Type B pancreatic cell (in vitro differentiated cells): ENCODE data around the gene SLITRK2. TPM values are rescaled to one million over a fixed set of nuclear protein-coding genes. Genes with fewer than 3 reads are reported as not detected.

Source experiments
- DNase-seq: peaks from one replicate; pipeline ENCODE4 v3.0.0; 2021; ENCODE audit warnings: mixed read lengths; ENCODE audit not compliant: unreplicated experiment; ENCODE audit errors: extremely low spot score
- H3K27ac Mint-ChIP-seq: 2 replicates; pipeline ENCODE4 v1.8.0; 2021; ENCODE audit warnings: mild to moderate bottlenecking, mixed read lengths
- H3K27me3 Mint-ChIP-seq: 2 replicates; pipeline ENCODE4 v1.8.0; 2021; ENCODE audit warnings: mixed read lengths
- H3K36me3 Mint-ChIP-seq: 2 replicates; pipeline ENCODE4 v1.8.0; 2021; ENCODE audit warnings: mixed read lengths
- H3K4me1 Mint-ChIP-seq: one replicate; pipeline ENCODE4 v1.8.0; 2021; ENCODE audit warnings: mixed read lengths; ENCODE audit not compliant: unreplicated experiment
- H3K4me3 Mint-ChIP-seq: 2 replicates; pipeline ENCODE4 v1.8.0; 2021; ENCODE audit warnings: mild to moderate bottlenecking, mixed read lengths
- H3K9me3 Mint-ChIP-seq: 2 replicates; pipeline ENCODE4 v1.8.0; 2021; ENCODE audit warnings: mixed read lengths
- CTCF ChIP-seq: fragments of 200-600 bp; sonication (generic); conservative IDR thresholded peaks from 2 replicates; pipeline ENCODE4 v1.5.0; 2021; ENCODE audit warnings: antibody characterized with exemption, mild to moderate bottlenecking
- total RNA-seq: library from RNA; stranded (reverse); gene quantifications from 2 replicates; pipeline ENCODE4 v1.2.1, GENCODE V29; 2021; ENCODE audit warnings: low replicate concordance

SLITRK2 gene
- total RNA-seq, 1 donor from 2014 or later: 5.4 TPM

GRCh38 chrX:145843146-145843904 lies 25.7 kb downstream of the SLITRK2 start:
- TF ChIP-seq CTCF: no peak
- H3K4me1 Mint-ChIP-seq: peaks cover 12% of the 10 kb centered on the region
- H3K27me3 Mint-ChIP-seq: no peaks in the 10 kb centered on the region
- peak overlapping the region; percentile 43 for H3K4me3 Mint-ChIP-seq
- peak overlapping the region; percentile 38 for H3K27ac Mint-ChIP-seq
- H3K36me3 Mint-ChIP-seq: no peaks in the 10 kb centered on the region
- H3K9me3 Mint-ChIP-seq: no peaks in the 10 kb centered on the region
- no peak for DNase-seq

- Mint-ChIP-seq H3K36me3 (no peaks in the 10 kb centered on the region), H3K9me3 (no peaks in the 10 kb centered on the region)
- DNase-seq: no peak
These were observed 27.3 kb downstream of the SLITRK2 start for GRCh38 chrX:145844886-145845285.

DNA sequence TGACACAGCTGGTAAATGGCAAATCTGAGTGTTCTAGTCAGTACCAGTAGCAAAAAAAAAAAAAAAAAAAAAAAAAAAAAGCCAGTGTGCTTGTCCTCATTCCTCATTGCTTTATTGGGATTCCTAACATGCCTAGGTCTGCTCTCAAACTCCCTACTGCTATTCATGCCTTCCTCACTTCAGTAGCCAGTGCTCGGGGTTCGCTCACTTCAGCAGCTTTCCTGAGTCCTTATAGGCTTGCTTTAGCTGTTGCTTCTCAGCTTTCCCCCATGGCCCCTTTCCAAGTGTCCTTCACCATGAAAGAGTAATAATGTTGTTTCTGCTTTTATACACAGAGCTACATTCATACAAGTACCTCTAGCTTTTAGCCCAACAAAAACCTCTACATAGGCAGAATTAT lies 30.8 kb downstream of the SLITRK2 start:
- Mint-ChIP-seq H3K4me1 (peaks cover 3% of the 10 kb centered on the region), H3K4me3 (no peak overlapping the region), H3K36me3 (no peaks in the 10 kb centered on the region), H3K27me3 (no peaks in the 10 kb centered on the region), H3K9me3 (no peaks in the 10 kb centered on the region), H3K27ac (no peak overlapping the region)
- no peak for DNase-seq
- TF ChIP-seq CTCF: no peak

More at GRCh38 chrX:145844886-145845285, 27.3 kb downstream of the SLITRK2 start:
- Mint-ChIP-seq H3K4me3 (no peak overlapping the region), H3K27me3 (no peaks in the 10 kb centered on the region), H3K4me1 (peaks cover 12% of the 10 kb centered on the region), H3K27ac (no peak overlapping the region)
- TF ChIP-seq CTCF: no peak

DNA sequence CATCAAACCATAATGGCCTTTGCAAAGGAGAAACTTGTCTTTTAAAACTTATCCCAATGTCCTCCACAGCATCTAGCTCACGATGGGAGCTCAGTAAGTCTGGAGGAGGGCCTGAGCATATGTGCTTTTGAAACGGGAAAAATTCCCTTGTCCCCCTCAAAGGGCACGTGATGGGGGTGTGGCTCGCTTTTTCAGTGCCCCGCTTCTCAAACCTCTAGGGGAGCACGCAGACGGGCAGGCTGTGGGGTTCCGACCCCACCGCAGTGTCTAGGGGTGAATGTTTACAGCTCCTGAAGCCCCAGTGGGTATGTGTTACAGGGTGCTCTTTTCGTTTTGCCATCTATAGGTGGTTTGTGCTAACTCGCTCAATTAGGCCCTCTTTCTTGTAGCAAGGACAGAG lies 31.2 kb downstream of the SLITRK2 start:
- DNase-seq: no peak
- TF ChIP-seq CTCF: no peak
- Mint-ChIP-seq H3K27ac (no peak overlapping the region), H3K27me3 (no peaks in the 10 kb centered on the region), H3K9me3 (no peaks in the 10 kb centered on the region), H3K4me1 (no peaks in the 10 kb centered on the region), H3K36me3 (no peaks in the 10 kb centered on the region), H3K4me3 (no peak overlapping the region)

GRCh38 chrX:145853181-145853580 lies 35.6 kb downstream of the SLITRK2 start:
- no peak for TF ChIP-seq CTCF
- Mint-ChIP-seq H3K4me1 (no peaks in the 10 kb centered on the region), H3K27me3 (no peaks in the 10 kb centered on the region), H3K27ac (no peak overlapping the region), H3K4me3 (no peak overlapping the region), H3K36me3 (no peaks in the 10 kb centered on the region), H3K9me3 (no peaks in the 10 kb centered on the region)
- DNase-seq: no peak
